Mesendoderm (in vitro differentiated cells): ENCODE results near the gene AIFM3.

Experiments
- DNase-seq: peaks from one replicate; pipeline ENCODE4 v3.0.0; 2013
- H2AK5ac ChIP-seq: 2 replicates; pipeline ENCODE4 v1.6.1; 2013; ENCODE audit warnings: low read length, inconsistent platforms
- H2BK120ac ChIP-seq: 2 replicates; pipeline ENCODE4 v1.6.1; 2013; ENCODE audit warnings: low read depth, mild to moderate bottlenecking, low read length, moderate library complexity, mixed read lengths
- H2BK15ac ChIP-seq: replicated peaks from 2 replicates; pipeline ENCODE4 v1.6.1; 2013; ENCODE audit warnings: low read depth, mild to moderate bottlenecking, moderate library complexity
- H2BK5ac ChIP-seq: 2 replicates; pipeline ENCODE4 v1.6.1; 2013; ENCODE audit warnings: low read length, inconsistent platforms
- H3K18ac ChIP-seq: 2 replicates; pipeline ENCODE4 v1.6.1; 2013; ENCODE audit warnings: mild to moderate bottlenecking, low read length, mixed read lengths
- H3K23ac ChIP-seq: one replicate; pipeline ENCODE4 v1.6.1; 2013; ENCODE audit warnings: low read length
- H3K27ac ChIP-seq: 2 replicates; pipeline ENCODE4 v1.5.1; 2013; ENCODE audit warnings: low read depth, mild to moderate bottlenecking, inconsistent platforms, low read length, moderate library complexity
- H3K27me3 ChIP-seq: 2 replicates; pipeline ENCODE4 v1.6.1; 2013; ENCODE audit warnings: low read length, control low read depth, mild to moderate bottlenecking, inconsistent platforms; ENCODE audit not compliant: insufficient read depth, poor library complexity
- H3K36me3 ChIP-seq: 2 replicates; pipeline ENCODE4 v1.6.1; 2013; ENCODE audit warnings: low read length, inconsistent platforms; ENCODE audit not compliant: control insufficient read depth, insufficient read depth
- H3K4ac ChIP-seq: one replicate; pipeline ENCODE4 v1.6.1; 2013; ENCODE audit warnings: low read depth, mild to moderate bottlenecking, low read length, moderate library complexity
- H3K4me1 ChIP-seq: 2 replicates; pipeline ENCODE4 v1.6.1; 2013; ENCODE audit warnings: low read depth, low read length, inconsistent platforms; ENCODE audit not compliant: control insufficient read depth
- H3K4me2 ChIP-seq: 2 replicates; pipeline ENCODE4 v1.6.1; 2013; ENCODE audit warnings: low read length
- H3K4me3 ChIP-seq: 2 replicates; pipeline ENCODE4 v1.5.1; 2013; ENCODE audit warnings: mild to moderate bottlenecking, low read length
- H3K56ac ChIP-seq: one replicate; pipeline ENCODE4 v1.6.1; 2013; ENCODE audit warnings: low read length
- H3K79me1 ChIP-seq: 2 replicates; pipeline ENCODE4 v1.6.1; 2013; ENCODE audit warnings: low read length, inconsistent platforms
- H3K79me2 ChIP-seq: 2 replicates; pipeline ENCODE4 v1.6.1; 2013; ENCODE audit warnings: mild to moderate bottlenecking, low read length; ENCODE audit not compliant: control insufficient read depth, insufficient read depth
- H3K9ac ChIP-seq: 2 replicates; pipeline ENCODE4 v1.6.1; 2013; ENCODE audit warnings: low read length, inconsistent platforms
- H4K5ac ChIP-seq: one replicate; pipeline ENCODE4 v1.6.1; 2013; ENCODE audit warnings: low read length
- H4K8ac ChIP-seq: one replicate; pipeline ENCODE4 v1.6.1; 2013; ENCODE audit warnings: low read depth, mild to moderate bottlenecking, control low read depth, low read length, moderate library complexity
- WGBS: extraction: QIAGEN DNeasy Blood & Tissue Kit; methylation state at CpG from one replicate; pipeline ENCODE4 v1.1.7; 2013; ENCODE audit warnings: low lambda C conversion rate, missing lambda C conversion rate; ENCODE audit not compliant: insufficient coverage; ENCODE audit errors: extremely low coverage; 5-methylcytosine and 5-hydroxymethylcytosine counted together

Gene AIFM3

DNA sequence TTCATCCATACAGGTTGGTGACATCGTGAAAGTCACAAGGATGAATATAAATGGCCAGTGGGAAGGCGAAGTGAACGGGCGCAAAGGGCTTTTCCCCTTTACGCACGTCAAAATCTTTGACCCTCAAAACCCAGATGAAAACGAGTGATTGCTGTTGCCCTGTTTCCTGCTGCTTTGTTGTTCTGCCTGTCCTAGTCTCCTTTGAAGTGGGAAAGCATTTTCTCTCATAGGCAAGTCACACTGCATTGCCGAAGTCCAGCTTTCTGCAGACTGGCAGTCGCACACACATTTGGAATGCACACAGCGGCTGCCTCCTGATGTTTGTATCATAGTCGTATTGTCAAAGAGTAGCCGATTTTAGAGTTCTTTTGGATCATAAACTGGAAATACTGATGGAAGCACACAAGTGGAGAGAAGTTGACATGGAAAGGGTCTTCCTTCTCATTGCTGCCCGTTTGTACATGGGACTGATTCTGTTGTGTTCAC lies 17.3 kb upstream of the AIFM3 start:
- H3K36me3 ChIP-seq: peaks cover 6% of the 10 kb centered on the region
- H3K27ac ChIP-seq: no peak overlapping the region

GRCh38 chr22:20951151-20951931 lies 15.7 kb upstream of the AIFM3 start:
- Histone ChIP-seq H2BK120ac (no peak overlapping the region), H4K5ac (no peak overlapping the region), H2AK5ac (no peak overlapping the region), H4K8ac (no peak overlapping the region), H3K4me1 (peaks cover 2% of the 10 kb centered on the region), H3K36me3 (peaks cover 6% of the 10 kb centered on the region), H3K27ac (no peak overlapping the region), H3K9ac (no peak overlapping the region), H3K23ac (no peak overlapping the region), H3K56ac (no peak overlapping the region), H3K27me3 (no peaks in the 10 kb centered on the region), H3K4me3 (no peak overlapping the region), H3K4me2 (no peak overlapping the region), H3K79me2 (peaks cover 31% of the 10 kb centered on the region), H3K4ac (no peak overlapping the region), H2BK15ac (no peak overlapping the region), H3K79me1 (peaks cover 20% of the 10 kb centered on the region), H2BK5ac (no peak overlapping the region), H3K18ac (no peak overlapping the region)
- WGBS: no CpG with 5 or more reads among the region's 10 CpGs
- DNase-seq: no peak

More for the DNA sequence above, 17.3 kb upstream of the AIFM3 start:
- no peak overlapping the region for H2BK5ac ChIP-seq
- no peak overlapping the region for H3K23ac ChIP-seq
- no peak overlapping the region for H3K18ac ChIP-seq
- no peaks in the 10 kb centered on the region for H3K27me3 ChIP-seq
- no peak overlapping the region for H2BK15ac ChIP-seq
- no peak overlapping the region for H3K4me3 ChIP-seq
- H4K5ac ChIP-seq: no peak overlapping the region
- H3K4me2 ChIP-seq: no peak overlapping the region
- H4K8ac ChIP-seq: no peak overlapping the region
- DNase-seq: no peak
- H2BK120ac ChIP-seq: no peak overlapping the region
- H3K9ac ChIP-seq: no peak overlapping the region
- H3K4ac ChIP-seq: no peak overlapping the region
- peaks cover 22% of the 10 kb centered on the region for H3K79me1 ChIP-seq
- H3K4me1 ChIP-seq: no peaks in the 10 kb centered on the region
- no peak overlapping the region for H2AK5ac ChIP-seq
- no CpG with 5 or more reads among the region's 13 CpGs for WGBS
- peaks cover 46% of the 10 kb centered on the region for H3K79me2 ChIP-seq
- H3K56ac ChIP-seq: no peak overlapping the region

DNA sequence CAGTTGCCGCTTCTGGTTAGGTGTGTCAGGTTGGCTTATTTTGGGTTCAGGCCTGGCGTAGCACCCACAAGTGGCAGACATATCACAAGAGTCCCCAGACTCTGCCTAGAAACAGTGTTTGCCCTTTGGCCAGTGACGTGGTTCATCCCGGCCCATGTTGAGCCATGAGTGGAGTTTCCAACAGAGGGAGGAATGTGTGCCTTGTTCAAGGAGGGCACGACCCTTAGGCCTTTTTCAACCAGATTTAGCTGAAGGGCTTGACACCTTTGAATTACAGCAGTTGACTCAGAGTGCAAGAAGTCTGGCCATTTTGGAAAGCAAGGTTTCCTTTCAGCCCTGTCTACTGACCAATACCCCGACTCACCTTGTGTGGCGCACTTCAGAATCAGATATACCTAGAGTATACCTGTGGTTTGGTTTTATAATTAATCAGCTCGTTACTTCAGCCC lies 15.1 kb upstream of the AIFM3 start:
- H3K27ac ChIP-seq: no peak overlapping the region
- peaks cover 16% of the 10 kb centered on the region for H3K79me1 ChIP-seq

DNA sequence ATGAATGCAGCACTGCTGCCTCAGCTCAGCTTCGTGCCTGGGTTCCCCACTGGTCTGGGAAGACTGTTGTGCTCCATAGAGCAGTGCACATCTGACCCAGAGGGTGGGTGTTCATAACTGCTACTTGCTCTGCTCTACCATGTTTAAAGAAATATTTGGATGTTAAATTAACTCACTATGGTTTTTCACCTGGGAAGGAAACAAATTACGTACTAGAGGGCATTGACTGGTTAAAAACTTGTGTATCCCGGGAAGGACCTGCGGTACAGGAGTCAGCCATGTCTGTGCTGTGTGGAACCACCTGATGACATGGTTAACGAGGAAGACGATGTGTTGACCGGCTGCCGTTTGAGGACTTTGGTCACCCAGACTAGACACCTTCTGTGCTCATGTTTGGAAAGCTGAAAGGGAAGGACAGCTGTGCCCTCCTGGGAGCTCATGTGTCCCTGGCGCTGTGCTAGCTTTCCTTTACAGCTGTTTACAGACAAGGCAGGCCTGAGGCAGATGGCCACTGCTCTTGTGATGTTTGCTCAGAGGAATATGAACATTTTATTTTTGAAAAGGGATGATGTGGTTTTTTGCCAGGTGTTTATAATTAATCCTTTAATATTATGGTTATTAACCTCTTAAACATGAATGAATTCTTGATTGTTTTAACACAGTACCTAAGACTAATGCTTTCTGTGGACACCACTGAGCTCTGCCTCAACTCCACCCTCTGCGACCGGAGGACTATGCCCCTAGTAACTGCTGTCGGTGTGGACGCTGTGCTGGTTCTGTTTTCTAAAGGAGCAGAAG lies 14.3 kb upstream of the AIFM3 start:
- no peak overlapping the region for H3K9ac ChIP-seq
- no peak overlapping the region for H2AK5ac ChIP-seq
- H3K79me1 ChIP-seq: peaks cover 15% of the 10 kb centered on the region
- no CpG with 5 or more reads among the region's 13 CpGs for WGBS
- H3K79me2 ChIP-seq: peaks cover 19% of the 10 kb centered on the region
- H3K56ac ChIP-seq: no peak overlapping the region
- no peak for DNase-seq
- H3K4me1 ChIP-seq: peaks cover 2% of the 10 kb centered on the region
- no peak overlapping the region for H3K23ac ChIP-seq
- no peak overlapping the region for H2BK15ac ChIP-seq
- no peak overlapping the region for H3K4ac ChIP-seq
- H3K4me2 ChIP-seq: no peak overlapping the region
- H3K18ac ChIP-seq: no peak overlapping the region
- H3K36me3 ChIP-seq: peaks cover 6% of the 10 kb centered on the region
- H4K8ac ChIP-seq: no peak overlapping the region
- H2BK120ac ChIP-seq: no peak overlapping the region
- no peaks in the 10 kb centered on the region for H3K27me3 ChIP-seq
- no peak overlapping the region for H4K5ac ChIP-seq
- H3K27ac ChIP-seq: no peak overlapping the region
- no peak overlapping the region for H2BK5ac ChIP-seq
- no peak overlapping the region for H3K4me3 ChIP-seq

More for the DNA sequence above, 15.1 kb upstream of the AIFM3 start:
- H2AK5ac ChIP-seq: no peak overlapping the region
- H3K9ac ChIP-seq: no peak overlapping the region
- no peaks in the 10 kb centered on the region for H3K27me3 ChIP-seq
- H3K18ac ChIP-seq: no peak overlapping the region
- no peak overlapping the region for H4K8ac ChIP-seq
- no peak overlapping the region for H3K4ac ChIP-seq
- H3K23ac ChIP-seq: no peak overlapping the region
- no peak overlapping the region for H4K5ac ChIP-seq
- H3K79me2 ChIP-seq: peaks cover 25% of the 10 kb centered on the region
- H3K4me2 ChIP-seq: no peak overlapping the region
- peaks cover 2% of the 10 kb centered on the region for H3K4me1 ChIP-seq
- H3K56ac ChIP-seq: no peak overlapping the region
- no peak for DNase-seq
- no peak overlapping the region for H3K4me3 ChIP-seq
- H2BK15ac ChIP-seq: no peak overlapping the region
- H2BK5ac ChIP-seq: no peak overlapping the region
- peaks cover 6% of the 10 kb centered on the region for H3K36me3 ChIP-seq
- H2BK120ac ChIP-seq: no peak overlapping the region
- no CpG with 5 or more reads among the region's 8 CpGs for WGBS

DNA sequence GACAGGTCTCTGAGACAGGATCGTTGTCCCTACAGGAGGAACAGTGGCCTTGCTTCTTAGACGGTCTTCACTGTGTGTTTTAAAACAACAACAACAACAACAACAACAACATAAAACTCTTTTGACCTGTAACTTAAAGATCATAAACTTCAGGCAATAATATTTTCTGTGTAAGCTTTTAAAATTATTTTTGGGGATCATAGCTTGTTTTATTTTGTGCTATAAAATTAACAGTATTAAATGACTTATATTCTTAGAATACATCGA lies 13.8 kb upstream of the AIFM3 start:
- Histone ChIP-seq H3K79me1 (peaks cover 13% of the 10 kb centered on the region), H3K23ac (no peak overlapping the region), H3K4ac (no peak overlapping the region), H3K36me3 (peaks cover 6% of the 10 kb centered on the region), H2BK5ac (no peak overlapping the region), H3K27me3 (no peaks in the 10 kb centered on the region), H2BK120ac (no peak overlapping the region), H3K9ac (no peak overlapping the region), H3K27ac (no peak overlapping the region), H3K56ac (no peak overlapping the region), H2BK15ac (no peak overlapping the region), H3K4me1 (peaks cover 2% of the 10 kb centered on the region), H3K18ac (no peak overlapping the region), H2AK5ac (no peak overlapping the region), H3K4me2 (no peak overlapping the region), H4K5ac (no peak overlapping the region), H4K8ac (no peak overlapping the region), H3K79me2 (peaks cover 13% of the 10 kb centered on the region), H3K4me3 (no peak overlapping the region)
- WGBS: no CpG with 5 or more reads among the region's 3 CpGs
- DNase-seq: no peak
